Stimulated activated naive CD4-positive, alpha-beta T cell treated with Interleukin-2 at 50 U/mL for 16 hours (primary cell): ENCODE measurements around the gene HOXD12.
A peak's percentile ranks its signal among the peaks of the same experiment; 100 is the strongest.

Experiments used
- DNase-seq: peaks from one replicate; lab custom pipeline; 2025; lab: John Stamatoyannopoulos, UW

HOXD12 gene

GRCh38 chr2:176121190-176122051 is 21.8 kb downstream of the HOXD12 start:
- DNase-seq: no peak

GRCh38 chr2:176122052-176122682 is 22.6 kb downstream of the HOXD12 start:
- no peak for DNase-seq

- no peak for DNase-seq
These were observed 23.3 kb downstream of the HOXD12 start, which contains the start of gene HOXD9 for GRCh38 chr2:176122683-176123410. HOXD9 (plus strand) TSS chr2:176122719; CDS start chr2:176122769, 50 bp downstream.

GRCh38 chr2:176123411-176124109 is 24.0 kb downstream of the HOXD12 start:
- no peak for DNase-seq

- DNase-seq: no peak
These were observed 24.7 kb downstream of the HOXD12 start for GRCh38 chr2:176124110-176124946.

GRCh38 chr2:176124947-176125771 is 25.6 kb downstream of the HOXD12 start:
- DNase-seq: no peak

GRCh38 chr2:176125772-176126054 is 26.1 kb downstream of the HOXD12 start:
- DNase-seq: no peak

- DNase-seq: peak; percentile 31
These were observed 27.6 kb downstream of the HOXD12 start for GRCh38 chr2:176126929-176127773.

- no peak for DNase-seq
These were observed 28.1 kb downstream of the HOXD12 start for GRCh38 chr2:176127774-176128072.

GRCh38 chr2:176128172-176128981 is 28.8 kb downstream of the HOXD12 start:
- DNase-seq: no peak

GRCh38 chr2:176128982-176129796 is 29.6 kb downstream of the HOXD12 start, which contains the start of gene HOXD8:
HOXD8 (plus strand) TSS chr2:176129705; CDS start chr2:176130367, 662 bp downstream.
- DNase-seq: no peak

GRCh38 chr2:176129813-176130146 is 30.2 kb downstream of the HOXD12 start:
- DNase-seq: no peak

GRCh38 chr2:176130147-176130956 is 30.8 kb downstream of the HOXD12 start:
- no peak for DNase-seq

GRCh38 chr2:176130957-176131847 is 31.6 kb downstream of the HOXD12 start:
- no peak for DNase-seq

GRCh38 chr2:176131848-176132158 is 32.2 kb downstream of the HOXD12 start:
- no peak for DNase-seq
